Ascending aorta (tissue), 2 donors: ENCODE data around the gene ZNF492. TPM values are rescaled to one million over a fixed set of nuclear protein-coding genes. Genes with fewer than 3 reads are reported as not detected.
A peak's percentile ranks its signal among the peaks of the same experiment; 100 is the strongest.
"Not testable (repeated sequence)": the region's sequence is repeated elsewhere in the genome, so short reads cannot be mapped to it uniquely, and the experiment has no call there.

ENCODE experiments used
- DNase-seq, 2 donors: peaks; one replicate each; pipeline ENCODE4 v3.0.0-alpha.2; 2019; ENCODE audit warnings: low spot score in 2 of 2
- H3K27ac ChIP-seq, 2 donors: fragments of 200-600 bp; sonication (generic); one replicate each; pipeline ENCODE4 v1.5.1; 2016 to 2017; ENCODE audit warnings: mild to moderate bottlenecking in 1 of 2
- H3K27me3 ChIP-seq: fragments of 200-600 bp; sonication (generic); one replicate; pipeline ENCODE4 v1.5.1; 2017
- H3K36me3 ChIP-seq, 2 donors: fragments of 200-600 bp; sonication (generic); one replicate each; pipeline ENCODE4 v1.5.1; 2016
- H3K4me1 ChIP-seq, 2 donors: fragments of 200-600 bp; sonication (generic); one replicate each; pipeline ENCODE4 v1.5.1; 2016 to 2017; ENCODE audit warnings: mild to moderate bottlenecking in 1 of 2
- H3K4me3 ChIP-seq, 2 donors: fragments of 200-600 bp; sonication (generic); one replicate each; pipeline ENCODE4 v1.5.1; 2016 to 2017; ENCODE audit warnings: mild to moderate bottlenecking in 1 of 2
- H3K9me3 ChIP-seq, 2 donors: fragments of 200-600 bp; sonication (generic); one replicate each; pipeline ENCODE4 v1.5.1; 2016
- CTCF ChIP-seq, 3 experiments: fragments of 200-600 bp in 2 of 3; fragments of 450-650 bp in 1 of 3; sonication (generic) in 2 of 3; IDR thresholded peaks; one replicate each; pipeline ENCODE4 v1.5.1; 2016 to 2019; ENCODE audit warnings: antibody characterized with exemption in 3 of 3, mild to moderate bottlenecking in 1 of 3, moderate library complexity in 1 of 3
- intact Hi-C: fragments of 100-400 bp; cut with DNase I; formaldehyde crosslinking; loops from one replicate; pipeline ENCODE4 v1.15.1; 2023
- total RNA-seq: library from RNA; depleted of rRNA; stranded (reverse); fragments of >200 nt; gene quantifications from one replicate; pipeline ENCODE4 v1.1.0, GENCODE V29; 2016

The ZNF492 gene
- total RNA-seq, 1 donor from 2014 or later = 1.6 TPM

- Histone ChIP-seq H3K27me3 (no peaks in the 10 kb centered on the region), H3K9me3 (no peaks in the 10 kb centered on the region), H3K36me3 (no peaks in the 10 kb centered on the region), H3K27ac (no peak overlapping the region), H3K4me1 (no peaks in the 10 kb centered on the region), H3K4me3 (no peak overlapping the region)
- TF ChIP-seq CTCF (IDR thresholded peaks at IDR 0.05) = no peak
- no peak for DNase-seq
- intact Hi-C loops = no loop called here
Observed at GRCh38 chr19:22612316-22612715, 21.8 kb upstream of the ZNF492 start.

GRCh38 chr19:22616659-22617058 is 17.5 kb upstream of the ZNF492 start:
- H3K4me1 ChIP-seq = no peaks in the 10 kb centered on the region
- intact Hi-C loops = no loop called here
- no peak overlapping the region for H3K27ac ChIP-seq
- H3K4me3 ChIP-seq = no peak overlapping the region
- DNase-seq = no peak
- H3K27me3 ChIP-seq = no peaks in the 10 kb centered on the region
- H3K36me3 ChIP-seq = no peaks in the 10 kb centered on the region
- no peak for TF ChIP-seq CTCF (IDR thresholded peaks at IDR 0.05)
- H3K9me3 ChIP-seq = peaks cover 0 to 4% of the 10 kb centered on the region in 2 donors

GRCh38 chr19:22617181-22617580 is 16.9 kb upstream of the ZNF492 start:
- H3K27ac ChIP-seq, DNase-seq, H3K4me1 ChIP-seq, H3K9me3 ChIP-seq, H3K36me3 ChIP-seq, intact Hi-C loops, H3K27me3 ChIP-seq, H3K4me3 ChIP-seq: not testable (repeated sequence)

- peaks cover 0 to under 1% of the 10 kb centered on the region in 2 donors for H3K4me1 ChIP-seq
- peak overlapping the region in 1 of 2 donors; percentile 56 for H3K4me3 ChIP-seq
- peaks cover 0 to 4% of the 10 kb centered on the region in 2 donors for H3K9me3 ChIP-seq
- peak overlapping the region in 1 of 2 donors; percentile 16 for H3K27ac ChIP-seq
- no peaks in the 10 kb centered on the region for H3K36me3 ChIP-seq
- no peak for TF ChIP-seq CTCF (IDR thresholded peaks at IDR 0.05)
- intact Hi-C loops = no loop called here
- H3K27me3 ChIP-seq = no peaks in the 10 kb centered on the region
- no peak for DNase-seq
Observed at GRCh38 chr19:22617614-22618320, 16.4 kb upstream of the ZNF492 start.

GRCh38 chr19:22619371-22619770 is 14.8 kb upstream of the ZNF492 start:
- H3K9me3 ChIP-seq = peaks cover 0 to 4% of the 10 kb centered on the region in 2 donors
- H3K27ac ChIP-seq = peak overlapping the region; percentile 62 to 69
- no peak overlapping the region for H3K4me3 ChIP-seq
- intact Hi-C loops = no loop called here
- peaks cover 0 to 4% of the 10 kb centered on the region in 2 donors for H3K4me1 ChIP-seq
- no peaks in the 10 kb centered on the region for H3K36me3 ChIP-seq
- H3K27me3 ChIP-seq = no peaks in the 10 kb centered on the region
- no peak for DNase-seq
- TF ChIP-seq CTCF (IDR thresholded peaks at IDR 0.05) = no peak

GRCh38 chr19:22619932-22620331 is 14.2 kb upstream of the ZNF492 start:
- DNase-seq = no peak
- Histone ChIP-seq H3K36me3 (no peaks in the 10 kb centered on the region), H3K27ac (peak overlapping the region; percentile 62 to 69), H3K4me1 (peaks cover 0 to 4% of the 10 kb centered on the region in 2 donors), H3K9me3 (peaks cover 0 to 4% of the 10 kb centered on the region in 2 donors), H3K27me3 (no peaks in the 10 kb centered on the region), H3K4me3 (no peak overlapping the region)
- intact Hi-C loops = loop anchor here (5.0 to 10.0 kb wide), 2 partner anchors 88 to 1115 kb away; partner anchors contain the start of gene ZNF429
- TF ChIP-seq CTCF (IDR thresholded peaks at IDR 0.05) = no peak
